BE2C (cell line): ENCODE data around the gene MARCHF2.

Experiments
- DNase-seq: peaks from one replicate; pipeline ENCODE4 v3.0.0-alpha.2; 2020
- H3K27me3 ChIP-seq: fragments of 250-450 bp; sonication (Bioruptor Pico); 2 replicates; pipeline ENCODE4 v1.5.1; 2020; ENCODE audit warnings: mild to moderate bottlenecking
- H3K36me3 ChIP-seq: fragments of 250-450 bp; sonication (Bioruptor Pico); 2 replicates; pipeline ENCODE4 v1.5.1; 2020; ENCODE audit warnings: mild to moderate bottlenecking
- H3K4me1 ChIP-seq: fragments of 250-450 bp; sonication (Bioruptor Pico); 2 replicates; pipeline ENCODE4 v1.5.1; 2020
- H3K4me3 ChIP-seq: 2 replicates; pipeline ENCODE4 v1.5.1; 2011; ENCODE audit warnings: low read depth, low read length
- H3K9me3 ChIP-seq: fragments of 250-450 bp; sonication (Bioruptor Pico); 2 replicates; pipeline ENCODE4 v1.5.1; 2020
- CTCF ChIP-seq: IDR thresholded peaks from 2 replicates; pipeline ENCODE4 v1.5.1; 2012; ENCODE audit warnings: mild to moderate bottlenecking, low read depth, low read length

MARCHF2 gene

GRCh38 chr19:8462571-8462970 lies 49.5 kb downstream of the MARCHF2 start:
- DNase-seq = no peak
- Histone ChIP-seq H3K9me3 (no peaks in the 10 kb centered on the region), H3K4me3 (no peak overlapping the region), H3K27me3 (no peaks in the 10 kb centered on the region), H3K4me1 (no peaks in the 10 kb centered on the region), H3K36me3 (peaks cover 64% of the 10 kb centered on the region)
- TF ChIP-seq CTCF = no peak

GRCh38 chr19:8463365-8463764 lies 50.3 kb downstream of the MARCHF2 start:
- H3K27me3 ChIP-seq = no peaks in the 10 kb centered on the region
- peaks cover 66% of the 10 kb centered on the region for H3K36me3 ChIP-seq
- DNase-seq = no peak
- H3K4me1 ChIP-seq = no peaks in the 10 kb centered on the region
- H3K9me3 ChIP-seq = no peaks in the 10 kb centered on the region
- H3K4me3 ChIP-seq = no peak overlapping the region
- no peak for TF ChIP-seq CTCF

- DNase-seq = no peak
- Histone ChIP-seq H3K36me3 (peaks cover 80% of the 10 kb centered on the region), H3K4me1 (peaks cover 7% of the 10 kb centered on the region), H3K9me3 (no peaks in the 10 kb centered on the region), H3K4me3 (no peak overlapping the region), H3K27me3 (no peaks in the 10 kb centered on the region)
- no peak for TF ChIP-seq CTCF
These were observed 52.9 kb downstream of the MARCHF2 start for GRCh38 chr19:8466018-8466417.

GRCh38 chr19:8468124-8468523 lies 55.0 kb downstream of the MARCHF2 start:
- TF ChIP-seq CTCF = no peak
- Histone ChIP-seq H3K9me3 (no peaks in the 10 kb centered on the region), H3K36me3 (peaks cover 98% of the 10 kb centered on the region), H3K27me3 (no peaks in the 10 kb centered on the region), H3K4me3 (no peak overlapping the region), H3K4me1 (peaks cover 7% of the 10 kb centered on the region)
- no peak for DNase-seq

- Histone ChIP-seq H3K9me3 (no peaks in the 10 kb centered on the region), H3K4me1 (peaks cover 7% of the 10 kb centered on the region), H3K36me3 (peaks cover 99% of the 10 kb centered on the region), H3K4me3 (no peak overlapping the region), H3K27me3 (no peaks in the 10 kb centered on the region)
- no peak for DNase-seq
- no peak for TF ChIP-seq CTCF
These were observed 55.8 kb downstream of the MARCHF2 start for GRCh38 chr19:8468761-8469373.

GRCh38 chr19:8469613-8470368 lies 56.7 kb downstream of the MARCHF2 start:
- Histone ChIP-seq H3K27me3 (no peaks in the 10 kb centered on the region), H3K4me1 (peaks cover 7% of the 10 kb centered on the region), H3K36me3 (peaks cover 99% of the 10 kb centered on the region), H3K4me3 (no peak overlapping the region), H3K9me3 (no peaks in the 10 kb centered on the region)
- TF ChIP-seq CTCF = no peak
- no peak for DNase-seq
